ENCODE results near the gene DLGAP1. TPM values are rescaled to one million over a fixed set of nuclear protein-coding genes. Genes with fewer than 3 reads are reported as not detected.

The DLGAP1 gene
- total RNA-seq, 4 donors from 2014 or later: 1.2 to 1.4 (median 1.4) TPM

DNA sequence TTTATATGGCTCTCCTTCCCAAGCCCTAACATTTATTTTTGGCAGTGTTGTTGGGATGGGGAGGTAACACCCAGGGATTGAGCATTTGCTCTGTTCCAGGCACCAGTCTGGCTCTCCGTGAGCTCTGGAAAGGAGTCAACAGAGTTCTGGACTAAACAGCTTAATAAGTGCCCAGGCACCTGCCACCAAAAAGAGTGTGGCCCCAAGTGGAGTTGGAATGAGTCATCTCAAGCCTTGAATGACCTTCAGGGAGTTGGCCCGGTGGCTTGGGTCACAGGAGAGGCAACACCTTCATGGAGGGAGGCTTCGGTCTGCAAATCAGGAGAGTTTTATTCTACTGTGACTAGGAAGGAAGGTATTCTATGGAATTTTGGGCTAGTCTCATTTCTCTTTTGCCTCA, 203.2 kb downstream of the DLGAP1 start:
- Histone ChIP-seq H3K9me3 (no peaks in the 10 kb centered on the region), H3K4me3 (no peak overlapping the region), H3K4me1 (no peaks in the 10 kb centered on the region), H3K27ac (replicated peaks in 1 of 4) (no peak overlapping the region), H3K27me3 (no peaks in the 10 kb centered on the region), H3K36me3 (no peaks in the 10 kb centered on the region)
- WGBS: 87% methylated on average over 3 of the region's 3 CpGs
- intact Hi-C loops (cut with DNase I): no loop called here
- DNase-seq (ENCODE audit: extremely low spot score): no peak
- no peak for TF ChIP-seq EP300 (IDR thresholded peaks at IDR 0.05)
- no peak for TF ChIP-seq POLR2AphosphoS5 (IDR thresholded peaks at IDR 0.05)
- TF ChIP-seq POLR2A (IDR thresholded peaks at IDR 0.05; ENCODE audit: low read depth): no peak
- TF ChIP-seq, protein P1, sequence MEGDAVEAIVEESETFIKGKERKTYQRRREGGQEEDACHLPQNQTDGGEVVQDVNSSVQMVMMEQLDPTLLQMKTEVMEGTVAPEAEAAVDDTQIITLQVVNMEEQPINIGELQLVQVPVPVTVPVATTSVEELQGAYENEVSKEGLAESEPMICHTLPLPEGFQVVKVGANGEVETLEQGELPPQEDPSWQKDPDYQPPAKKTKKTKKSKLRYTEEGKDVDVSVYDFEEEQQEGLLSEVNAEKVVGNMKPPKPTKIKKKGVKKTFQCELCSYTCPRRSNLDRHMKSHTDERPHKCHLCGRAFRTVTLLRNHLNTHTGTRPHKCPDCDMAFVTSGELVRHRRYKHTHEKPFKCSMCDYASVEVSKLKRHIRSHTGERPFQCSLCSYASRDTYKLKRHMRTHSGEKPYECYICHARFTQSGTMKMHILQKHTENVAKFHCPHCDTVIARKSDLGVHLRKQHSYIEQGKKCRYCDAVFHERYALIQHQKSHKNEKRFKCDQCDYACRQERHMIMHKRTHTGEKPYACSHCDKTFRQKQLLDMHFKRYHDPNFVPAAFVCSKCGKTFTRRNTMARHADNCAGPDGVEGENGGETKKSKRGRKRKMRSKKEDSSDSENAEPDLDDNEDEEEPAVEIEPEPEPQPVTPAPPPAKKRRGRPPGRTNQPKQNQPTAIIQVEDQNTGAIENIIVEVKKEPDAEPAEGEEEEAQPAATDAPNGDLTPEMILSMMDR (IDR thresholded peaks at IDR 0.05): no peak

DNA sequence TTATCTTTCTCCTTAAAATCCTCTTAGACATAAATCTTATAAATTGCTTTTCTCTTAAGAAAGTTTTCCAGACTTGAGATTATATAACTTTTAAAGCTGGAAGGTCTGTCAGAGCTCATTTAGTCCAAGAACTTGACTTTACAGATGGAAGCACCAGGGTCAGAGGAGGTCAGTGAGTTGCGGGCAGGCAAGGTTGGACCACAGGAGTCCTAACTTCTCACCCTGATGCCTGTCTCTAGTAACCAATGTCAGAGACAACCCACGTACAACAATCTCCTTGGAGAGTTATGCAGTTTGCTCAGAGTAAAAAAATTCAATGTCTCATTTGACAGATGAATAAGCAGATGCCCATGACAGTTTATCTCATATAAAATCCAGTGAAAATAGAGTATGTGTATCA, 203.9 kb downstream of the DLGAP1 start:
- H3K4me3 ChIP-seq: no peak overlapping the region
- no peak for DNase-seq (ENCODE audit: extremely low spot score)
- intact Hi-C loops (cut with DNase I): no loop called here
- no peak overlapping the region for H3K27ac ChIP-seq (replicated peaks in 1 of 4)
- TF ChIP-seq, protein P1 (IDR thresholded peaks at IDR 0.05): no peak
- no peak for TF ChIP-seq POLR2AphosphoS5 (IDR thresholded peaks at IDR 0.05)
- TF ChIP-seq EP300 (IDR thresholded peaks at IDR 0.05): no peak
- TF ChIP-seq POLR2A (IDR thresholded peaks at IDR 0.05; ENCODE audit: low read depth): no peak
- no peaks in the 10 kb centered on the region for H3K36me3 ChIP-seq
- no peaks in the 10 kb centered on the region for H3K27me3 ChIP-seq
- no peaks in the 10 kb centered on the region for H3K4me1 ChIP-seq
- H3K9me3 ChIP-seq: no peaks in the 10 kb centered on the region
- WGBS: 42% methylated on average over 2 of the region's 2 CpGs

DNA sequence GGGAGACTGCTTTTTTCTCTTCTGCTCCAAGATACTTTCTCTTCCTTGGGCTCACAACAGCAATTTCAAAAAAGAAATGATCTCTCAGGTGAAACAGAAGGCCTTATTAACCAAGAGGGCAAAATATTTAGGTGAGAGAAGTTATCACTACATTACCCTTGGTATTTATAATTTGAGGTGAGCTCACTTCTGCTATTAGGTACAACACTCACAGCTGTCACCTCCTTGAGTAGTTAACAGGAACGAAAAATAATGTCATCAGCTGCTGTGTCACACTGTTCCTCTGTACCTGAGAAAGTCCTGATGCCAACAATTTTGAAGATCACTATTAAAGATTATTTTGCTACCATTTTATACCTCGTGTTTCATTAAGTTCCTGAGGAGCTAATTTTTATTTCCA, 205.0 kb downstream of the DLGAP1 start:
- Histone ChIP-seq H3K4me3 (no peak overlapping the region), H3K4me1 (no peaks in the 10 kb centered on the region), H3K27ac (replicated peaks in 1 of 4) (no peak overlapping the region), H3K27me3 (no peaks in the 10 kb centered on the region), H3K36me3 (no peaks in the 10 kb centered on the region), H3K9me3 (no peaks in the 10 kb centered on the region)
- intact Hi-C loops (cut with DNase I): no loop called here
- no peak for DNase-seq (ENCODE audit: extremely low spot score)
- WGBS: 76% methylated on average over 2 of the region's 2 CpGs
- TF ChIP-seq POLR2A (IDR thresholded peaks at IDR 0.05; ENCODE audit: low read depth) (no peak), POLR2AphosphoS5 (IDR thresholded peaks at IDR 0.05) (no peak), EP300 (IDR thresholded peaks at IDR 0.05) (no peak)
- TF ChIP-seq, protein P1 (IDR thresholded peaks at IDR 0.05): no peak

DNA sequence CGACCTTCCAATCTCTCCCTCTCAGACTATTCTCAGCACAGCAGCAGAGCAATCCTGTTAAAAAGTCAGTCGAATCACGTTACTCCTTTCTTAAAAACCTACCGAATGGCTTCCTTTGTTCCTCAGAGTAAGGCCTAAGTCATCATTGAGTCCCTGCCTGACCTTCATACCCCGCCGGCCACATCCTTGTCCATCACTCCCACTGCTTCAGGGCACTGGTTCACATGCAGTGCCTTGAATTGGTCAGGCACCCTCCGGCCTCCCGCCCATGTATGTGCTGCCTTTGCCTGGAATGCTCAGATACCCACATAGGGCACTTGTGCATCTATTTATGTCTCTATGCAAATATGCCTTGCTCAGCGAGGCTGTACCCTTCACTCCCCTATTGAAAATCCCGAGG, 206.4 kb downstream of the DLGAP1 start:
- Histone ChIP-seq H3K4me1 (no peaks in the 10 kb centered on the region), H3K4me3 (no peak overlapping the region), H3K27ac (replicated peaks in 1 of 4) (no peak overlapping the region), H3K9me3 (no peaks in the 10 kb centered on the region), H3K27me3 (no peaks in the 10 kb centered on the region), H3K36me3 (no peaks in the 10 kb centered on the region)
- intact Hi-C loops (cut with DNase I): no loop called here
- TF ChIP-seq POLR2A (IDR thresholded peaks at IDR 0.05; ENCODE audit: low read depth): no peak
- TF ChIP-seq, protein P1 (IDR thresholded peaks at IDR 0.05): no peak
- TF ChIP-seq POLR2AphosphoS5 (IDR thresholded peaks at IDR 0.05): no peak
- TF ChIP-seq EP300 (IDR thresholded peaks at IDR 0.05): no peak
- 95% methylated on average over 10 of the region's 10 CpGs for WGBS
- no peak for DNase-seq (ENCODE audit: extremely low spot score)

DNA sequence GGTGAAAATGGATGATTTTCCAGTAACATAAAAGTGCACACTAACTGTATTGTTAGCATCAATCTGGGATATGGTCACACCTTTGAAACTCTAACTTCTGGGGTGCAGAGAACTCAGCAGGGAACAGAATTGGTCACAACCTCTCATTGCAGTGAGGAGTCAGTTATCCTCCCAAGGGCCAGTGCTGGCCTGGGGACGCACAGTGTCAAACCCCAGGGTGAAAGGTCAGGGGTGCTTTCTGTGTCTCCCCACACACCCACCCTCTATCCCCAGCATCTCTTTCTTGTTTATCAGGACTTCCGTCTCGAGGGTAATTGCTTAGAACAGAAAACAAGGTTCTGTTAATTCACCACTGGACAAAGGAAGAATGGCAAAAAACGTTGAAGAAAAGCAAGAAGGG, 208.7 kb downstream of the DLGAP1 start:
- no peaks in the 10 kb centered on the region for H3K9me3 ChIP-seq
- no peak for DNase-seq (ENCODE audit: extremely low spot score)
- no peak overlapping the region for H3K4me3 ChIP-seq
- no peaks in the 10 kb centered on the region for H3K27me3 ChIP-seq
- no peaks in the 10 kb centered on the region for H3K4me1 ChIP-seq
- no peak overlapping the region for H3K27ac ChIP-seq (replicated peaks in 1 of 4)
- intact Hi-C loops (cut with DNase I): no loop called here
- no peaks in the 10 kb centered on the region for H3K36me3 ChIP-seq
- TF ChIP-seq POLR2AphosphoS5 (IDR thresholded peaks at IDR 0.05): no peak
- TF ChIP-seq, protein P1 (IDR thresholded peaks at IDR 0.05): no peak
- TF ChIP-seq EP300 (IDR thresholded peaks at IDR 0.05): no peak
- TF ChIP-seq POLR2A (IDR thresholded peaks at IDR 0.05; ENCODE audit: low read depth): no peak
- 67% methylated on average over 4 of the region's 4 CpGs for WGBS
